ENCODE data around the gene ARHGAP24. TPM values are rescaled to one million over a fixed set of nuclear protein-coding genes. Genes with fewer than 3 reads are reported as not detected.

The ARHGAP24 gene
- total and polyA plus RNA-seq, 2 donors (not counting 1 experiment from before 2014, with no cell fraction given) = 48.4 to 141 TPM

- Histone ChIP-seq H3K27ac (ENCODE audit: low read length in 2 of 2) (no peak overlapping the region), H3K36me3 (replicated peaks in 1 of 2; ENCODE audit: control extremely low read depth in 1 of 2, control insufficient read depth in 1 of 2, extremely low read depth in 1 of 2, insufficient read depth in 2 of 2, low read length in 1 of 2) (peaks cover 0 to 3% of the 10 kb centered on the region in 2 experiments), H3K79me2 (ENCODE audit: control insufficient read depth, insufficient read depth, low read length) (peaks cover 35% of the 10 kb centered on the region), H3K9me3 (ENCODE audit: control extremely low read depth in 1 of 3, control insufficient read depth in 2 of 3, insufficient read depth in 1 of 3, low read length in 2 of 3) (no peaks in the 10 kb centered on the region), H2AFZ (ENCODE audit: insufficient read depth, low read depth, low read length, poor library complexity, severe bottlenecking) (no peak overlapping the region), H3K27me3 (replicated peaks in 1 of 4; ENCODE audit: control extremely low read depth in 1 of 4, control insufficient read depth in 3 of 4, insufficient read depth in 4 of 4, low read length in 3 of 4) (no peaks in the 10 kb centered on the region), H3K9ac (ENCODE audit: low read length) (no peak overlapping the region), H3K4me2 (replicated peaks; ENCODE audit: low read depth, low read length, poor library complexity, severe bottlenecking) (no peak overlapping the region), H4K20me1 (ENCODE audit: control insufficient read depth, insufficient read depth, low read length, poor library complexity, severe bottlenecking) (no peaks in the 10 kb centered on the region), H3K4me3 (ENCODE audit: control extremely low read depth in 1 of 5, extremely low read depth in 1 of 5, insufficient read depth in 1 of 5, low read depth in 2 of 5, low read length in 4 of 5) (no peak overlapping the region), H3K4me1 (ENCODE audit: control insufficient read depth in 2 of 2, insufficient read depth in 2 of 2, low read length in 2 of 2) (peaks cover 7 to 23% of the 10 kb centered on the region in 2 donors)
- Mint-ChIP-seq H3K4me3 (no peak overlapping the region), H3K4me1 (peaks cover 41% of the 10 kb centered on the region), H3K27me3 (no peaks in the 10 kb centered on the region), H3K27ac (no peak overlapping the region), H3K9me3 (ENCODE audit: insufficient read depth) (no peaks in the 10 kb centered on the region)
- POLR2A ChIA-PET = no interaction called here
- intact Hi-C loops (cut with micrococcal nuclease) = no loop called here
- TF ChIP-seq EZH2 (IDR thresholded peaks at IDR 0.05; ENCODE audit: borderline replicate concordance, insufficient read depth, low read depth, low read length, poor library complexity, severe bottlenecking) = no peak
- no peak for TF ChIP-seq CTCF (IDR thresholded peaks at IDR 0.05)
- ATAC-seq (ENCODE audit: low read depth) = no peak
- CTCF ChIA-PET = no interaction called here
- no peak for DNase-seq
These were observed 315.6 kb downstream of the ARHGAP24 start for GRCh38 chr4:85790582-85790981.

- no peak for ATAC-seq (ENCODE audit: low read depth)
- Histone ChIP-seq H3K4me3 (ENCODE audit: control extremely low read depth in 1 of 5, extremely low read depth in 1 of 5, insufficient read depth in 1 of 5, low read depth in 2 of 5, low read length in 4 of 5) (no peak overlapping the region), H3K27me3 (replicated peaks in 1 of 4; ENCODE audit: control extremely low read depth in 1 of 4, control insufficient read depth in 3 of 4, insufficient read depth in 4 of 4, low read length in 3 of 4) (no peaks in the 10 kb centered on the region), H4K20me1 (ENCODE audit: control insufficient read depth, insufficient read depth, low read length, poor library complexity, severe bottlenecking) (peaks cover 1% of the 10 kb centered on the region), H3K4me1 (ENCODE audit: control insufficient read depth in 2 of 2, insufficient read depth in 2 of 2, low read length in 2 of 2) (peaks cover 5 to 22% of the 10 kb centered on the region in 2 donors), H3K36me3 (replicated peaks in 1 of 2; ENCODE audit: control extremely low read depth in 1 of 2, control insufficient read depth in 1 of 2, extremely low read depth in 1 of 2, insufficient read depth in 2 of 2, low read length in 1 of 2) (peaks cover 0 to 5% of the 10 kb centered on the region in 2 experiments), H3K4me2 (replicated peaks; ENCODE audit: low read depth, low read length, poor library complexity, severe bottlenecking) (no peak overlapping the region), H3K9me3 (ENCODE audit: control extremely low read depth in 1 of 3, control insufficient read depth in 2 of 3, insufficient read depth in 1 of 3, low read length in 2 of 3) (no peaks in the 10 kb centered on the region), H3K79me2 (ENCODE audit: control insufficient read depth, insufficient read depth, low read length) (peaks cover 34% of the 10 kb centered on the region), H3K9ac (ENCODE audit: low read length) (no peak overlapping the region), H2AFZ (ENCODE audit: insufficient read depth, low read depth, low read length, poor library complexity, severe bottlenecking) (no peak overlapping the region), H3K27ac (ENCODE audit: low read length in 2 of 2) (no peak overlapping the region)
- H3K9me3 Mint-ChIP-seq (ENCODE audit: insufficient read depth) = no peaks in the 10 kb centered on the region
- CTCF ChIA-PET = interaction anchor here (1.0 to 1.6 kb wide), 5 partner anchors 8 to 708 kb away, joined by 3 to 4 read pairs (median 3); no protein-coding TSS in a partner anchor
- intact Hi-C loops (cut with micrococcal nuclease) = loop anchor here (2.0 kb wide), 1 partner anchor 14 kb away; no protein-coding TSS in a partner anchor
- POLR2A ChIA-PET = interaction anchor here (0.6 kb wide), 1 partner anchor 42 kb away, joined by 7 read pairs; no protein-coding TSS in a partner anchor
- no peak for TF ChIP-seq CTCF (IDR thresholded peaks at IDR 0.05)
- no peak for TF ChIP-seq EZH2 (IDR thresholded peaks at IDR 0.05; ENCODE audit: borderline replicate concordance, insufficient read depth, low read depth, low read length, poor library complexity, severe bottlenecking)
- H3K4me1 Mint-ChIP-seq = peaks cover 44% of the 10 kb centered on the region
- H3K4me3 Mint-ChIP-seq = no peak overlapping the region
- H3K27ac Mint-ChIP-seq = no peak overlapping the region
- H3K27me3 Mint-ChIP-seq = no peaks in the 10 kb centered on the region
- DNase-seq = no peak
These were observed 317.7 kb downstream of the ARHGAP24 start for GRCh38 chr4:85792376-85793232.
